GM18867 (cell line): Measurements from ENCODE around the gene PSPH.
A peak's percentile ranks its signal among the peaks of the same experiment; 100 is the strongest.

ENCODE experiments used
- ATAC-seq: cut with Tn5 transposase; IDR thresholded peaks from one replicate; pipeline ENCODE4 v1.9.1; 2021; ENCODE audit warnings: mild to moderate bottlenecking, moderate library complexity; ENCODE audit not compliant: unreplicated experiment

The PSPH gene

GRCh38 chr7:56007891-56008290 lies 43.4 kb downstream of the PSPH start:
- no peak for ATAC-seq

- no peak for ATAC-seq
Observed at GRCh38 chr7:56007167-56007652, 44.0 kb downstream of the PSPH start.

- no peak for ATAC-seq
Observed at GRCh38 chr7:56003749-56004148, 47.5 kb downstream of the PSPH start.

GRCh38 chr7:55996856-55997500 lies 54.3 kb downstream of the PSPH start:
- no peak for ATAC-seq

- no peak for ATAC-seq
Observed at GRCh38 chr7:55992346-55992745, 58.9 kb downstream of the PSPH start.

GRCh38 chr7:55983537-55983936 lies 67.7 kb downstream of the PSPH start:
- no peak for ATAC-seq

- ATAC-seq, result no peak
Observed at GRCh38 chr7:55980266-55980665, 71.0 kb downstream of the PSPH start.

- no peak for ATAC-seq
Observed at GRCh38 chr7:55977831-55978230, 73.4 kb downstream of the PSPH start.

GRCh38 chr7:55975988-55976633 lies 75.1 kb downstream of the PSPH start:
- ATAC-seq, result no peak

- ATAC-seq, result no peak
Observed at GRCh38 chr7:55973747-55974250, 77.4 kb downstream of the PSPH start.

GRCh38 chr7:55970978-55971377 lies 80.3 kb downstream of the PSPH start:
- ATAC-seq, result no peak

GRCh38 chr7:55970561-55970960 lies 80.7 kb downstream of the PSPH start:
- no peak for ATAC-seq

- no peak for ATAC-seq
Observed at GRCh38 chr7:55969391-55969790, 81.9 kb downstream of the PSPH start.

GRCh38 chr7:55966851-55967250 lies 84.4 kb downstream of the PSPH start:
- ATAC-seq, result no peak

- no peak for ATAC-seq
Observed at GRCh38 chr7:55965805-55966421, 85.3 kb downstream of the PSPH start.

GRCh38 chr7:55965100-55965470 lies 86.2 kb downstream of the PSPH start:
- ATAC-seq, result no peak

- peak; percentile 85 for ATAC-seq
Observed at GRCh38 chr7:55964261-55965099, 86.8 kb downstream of the PSPH start, which contains the start of gene NIPSNAP2. Gene NIPSNAP2, plus strand, starts transcription at chr7:55964585. Its CDS starts 25 bp downstream, at chr7:55964610.

- ATAC-seq, result no peak
Observed at GRCh38 chr7:55963584-55964168, 87.6 kb downstream of the PSPH start.

GRCh38 chr7:55962014-55962413 lies 89.2 kb downstream of the PSPH start:
- ATAC-seq, result no peak
